Testis (tissue), 2 donors: ENCODE measurements around the gene RBM15.

ENCODE experiments used
- POLR2A ChIP-seq: fragments of 450-650 bp; IDR thresholded peaks from one replicate; pipeline ENCODE4 v1.6.1; 2017; ENCODE audit warnings: antibody characterized with exemption, mild to moderate bottlenecking, moderate library complexity
- TF ChIP-seq, protein P1 (sequence below), 3 experiments: fragments of 450-650 bp in 2 of 3; fragments of 200-600 bp in 1 of 3; sonication (generic) in 1 of 3; IDR thresholded peaks; one replicate each; pipeline ENCODE4 v1.5.1; 2016 to 2019; ENCODE audit warnings: antibody characterized with exemption in 3 of 3, mild to moderate bottlenecking in 2 of 3, moderate library complexity in 1 of 3

- TF ChIP-seq, protein P1, sequence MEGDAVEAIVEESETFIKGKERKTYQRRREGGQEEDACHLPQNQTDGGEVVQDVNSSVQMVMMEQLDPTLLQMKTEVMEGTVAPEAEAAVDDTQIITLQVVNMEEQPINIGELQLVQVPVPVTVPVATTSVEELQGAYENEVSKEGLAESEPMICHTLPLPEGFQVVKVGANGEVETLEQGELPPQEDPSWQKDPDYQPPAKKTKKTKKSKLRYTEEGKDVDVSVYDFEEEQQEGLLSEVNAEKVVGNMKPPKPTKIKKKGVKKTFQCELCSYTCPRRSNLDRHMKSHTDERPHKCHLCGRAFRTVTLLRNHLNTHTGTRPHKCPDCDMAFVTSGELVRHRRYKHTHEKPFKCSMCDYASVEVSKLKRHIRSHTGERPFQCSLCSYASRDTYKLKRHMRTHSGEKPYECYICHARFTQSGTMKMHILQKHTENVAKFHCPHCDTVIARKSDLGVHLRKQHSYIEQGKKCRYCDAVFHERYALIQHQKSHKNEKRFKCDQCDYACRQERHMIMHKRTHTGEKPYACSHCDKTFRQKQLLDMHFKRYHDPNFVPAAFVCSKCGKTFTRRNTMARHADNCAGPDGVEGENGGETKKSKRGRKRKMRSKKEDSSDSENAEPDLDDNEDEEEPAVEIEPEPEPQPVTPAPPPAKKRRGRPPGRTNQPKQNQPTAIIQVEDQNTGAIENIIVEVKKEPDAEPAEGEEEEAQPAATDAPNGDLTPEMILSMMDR (IDR thresholded peaks at IDR 0.05) = no peak
- no peak for TF ChIP-seq POLR2A
Measured at GRCh38 chr1:110348771-110349170, 9.6 kb downstream of the RBM15 start.
